Smooth muscle cell (in vitro differentiated cells): Measurements from ENCODE around the gene TCN1. TPM values are rescaled to one million over a fixed set of nuclear protein-coding genes. Genes with fewer than 3 reads are reported as not detected.
A peak's percentile ranks its signal among the peaks of the same experiment; 100 is the strongest.
"Not testable (repeated sequence)": the region's sequence is repeated elsewhere in the genome, so short reads cannot be mapped to it uniquely, and the experiment has no call there.

Source experiments
- DNase-seq: peaks from one replicate; lab custom pipeline; 2025; ENCODE audit not compliant: unreplicated experiment; lab: John Stamatoyannopoulos, UW
- H2AFZ ChIP-seq: fragments of 200-600 bp; sonication (generic); 2 replicates; pipeline ENCODE4 v1.6.0; 2016; ENCODE audit warnings: antibody characterized with exemption, low read depth, mild to moderate bottlenecking
- H3F3A ChIP-seq: fragments of 200-600 bp; sonication (generic); 2 replicates; pipeline ENCODE4 v1.6.0; 2017; ENCODE audit warnings: antibody characterized with exemption, low read depth
- H3K27ac ChIP-seq: fragments of 200-600 bp; sonication (generic); 2 replicates; pipeline ENCODE4 v1.5.1; 2016; ENCODE audit warnings: low read depth, mild to moderate bottlenecking
- H3K27me3 ChIP-seq: fragments of 200-600 bp; sonication (generic); 2 replicates; pipeline ENCODE4 v1.6.1; 2016; ENCODE audit warnings: low read depth, mild to moderate bottlenecking
- H3K36me3 ChIP-seq: fragments of 200-600 bp; sonication (generic); 2 replicates; pipeline ENCODE4 v1.5.1; 2016; ENCODE audit warnings: low read depth
- H3K4me1 ChIP-seq: fragments of 200-600 bp; sonication (generic); 2 replicates; pipeline ENCODE4 v1.5.1; 2016; ENCODE audit warnings: low read depth
- H3K4me2 ChIP-seq: fragments of 200-600 bp; sonication (generic); 2 replicates; pipeline ENCODE4 v1.6.0; 2016; ENCODE audit warnings: mild to moderate bottlenecking
- H3K4me3 ChIP-seq: fragments of 200-600 bp; sonication (generic); 2 replicates; pipeline ENCODE4 v1.5.1; 2016; ENCODE audit warnings: mild to moderate bottlenecking
- H3K79me2 ChIP-seq: fragments of 200-600 bp; sonication (generic); 2 replicates; pipeline ENCODE4 v1.6.0; 2016; ENCODE audit warnings: low read depth, mild to moderate bottlenecking
- H3K9ac ChIP-seq: fragments of 200-600 bp; sonication (generic); 2 replicates; pipeline ENCODE4 v1.6.0; 2016; ENCODE audit warnings: low read depth
- H3K9me3 ChIP-seq: fragments of 200-600 bp; sonication (generic); replicated peaks from 2 replicates; pipeline ENCODE4 v1.5.1; 2016; ENCODE audit warnings: low read depth
- H4K20me1 ChIP-seq: fragments of 200-600 bp; sonication (generic); 2 replicates; pipeline ENCODE4 v1.6.0; 2016; ENCODE audit warnings: low read depth
- CTCF ChIP-seq: fragments of 200-600 bp; sonication (generic); IDR thresholded peaks from 2 replicates; pipeline ENCODE4 v1.5.1; 2017; ENCODE audit warnings: borderline replicate concordance, mild to moderate bottlenecking, antibody characterized with exemption; ENCODE audit not compliant: insufficient read depth, poor library complexity, severe bottlenecking
- WGBS: methylation state at CpG from one replicate; pipeline ENCODE4 v1.1.7; 2016; ENCODE audit warnings: low lambda C conversion rate; 5-methylcytosine and 5-hydroxymethylcytosine counted together
- polyA plus RNA-seq: library from polyadenylated mRNA; unstranded; fragments of >200 nt; fragmentation: Nextera tagmentation; extraction: Ambion mirVana; gene quantifications from 2 replicates; pipeline ENCODE4 v1.2.1, GENCODE V29; 2016
- total RNA-seq: library from RNA; depleted of rRNA; stranded (reverse); fragments of >200 nt; gene quantifications from 2 replicates; pipeline ENCODE4 v1.2.3, GENCODE V29; 2014

TCN1 gene, protein sequence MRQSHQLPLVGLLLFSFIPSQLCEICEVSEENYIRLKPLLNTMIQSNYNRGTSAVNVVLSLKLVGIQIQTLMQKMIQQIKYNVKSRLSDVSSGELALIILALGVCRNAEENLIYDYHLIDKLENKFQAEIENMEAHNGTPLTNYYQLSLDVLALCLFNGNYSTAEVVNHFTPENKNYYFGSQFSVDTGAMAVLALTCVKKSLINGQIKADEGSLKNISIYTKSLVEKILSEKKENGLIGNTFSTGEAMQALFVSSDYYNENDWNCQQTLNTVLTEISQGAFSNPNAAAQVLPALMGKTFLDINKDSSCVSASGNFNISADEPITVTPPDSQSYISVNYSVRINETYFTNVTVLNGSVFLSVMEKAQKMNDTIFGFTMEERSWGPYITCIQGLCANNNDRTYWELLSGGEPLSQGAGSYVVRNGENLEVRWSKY
- total RNA-seq (4.3 and 11.1 TPM in 2 replicates), polyA plus RNA-seq (not detected in 2 replicates)

GRCh38 chr11:59866397-59866796, at the start of gene TCN1:
TCN1 (minus strand) TSS chr11:59866487; CDS start chr11:59866470, 17 bp downstream.
- H3K79me2 ChIP-seq, result no peaks in the 10 kb centered on the region
- no peak within 1 kb of the TSS for H3K4me3 ChIP-seq
- no peak within 1 kb of the TSS for H3K9ac ChIP-seq
- no peak for TF ChIP-seq CTCF
- H4K20me1 ChIP-seq, result no peaks in the 10 kb centered on the region
- no peaks in the 10 kb centered on the region for H3K36me3 ChIP-seq
- 84% methylated on average over 3 of the region's 3 CpGs for WGBS
- H3F3A ChIP-seq, result no peaks in the 10 kb centered on the region
- H3K9me3 ChIP-seq, result no peaks in the 10 kb centered on the region
- no peaks in the 10 kb centered on the region for H3K4me1 ChIP-seq
- H3K27me3 ChIP-seq, result no peaks in the 10 kb centered on the region
- H3K27ac ChIP-seq, result peak within 1 kb of the TSS; percentile 56
- no peak within 1 kb of the TSS for H2AFZ ChIP-seq
- H3K4me2 ChIP-seq, result no peak within 1 kb of the TSS
- no peak for DNase-seq

GRCh38 chr11:59903569-59903968, 37.3 kb upstream of the TCN1 start:
- not testable (repeated sequence) for H3K9me3 ChIP-seq, H3K9ac ChIP-seq, H3K79me2 ChIP-seq, H3K4me3 ChIP-seq, H3F3A ChIP-seq, DNase-seq, H2AFZ ChIP-seq, H4K20me1 ChIP-seq, H3K27me3 ChIP-seq, H3K27ac ChIP-seq, H3K36me3 ChIP-seq, H3K4me1 ChIP-seq, H3K4me2 ChIP-seq
- 88% methylated on average over 2 of the region's 2 CpGs for WGBS

DNA sequence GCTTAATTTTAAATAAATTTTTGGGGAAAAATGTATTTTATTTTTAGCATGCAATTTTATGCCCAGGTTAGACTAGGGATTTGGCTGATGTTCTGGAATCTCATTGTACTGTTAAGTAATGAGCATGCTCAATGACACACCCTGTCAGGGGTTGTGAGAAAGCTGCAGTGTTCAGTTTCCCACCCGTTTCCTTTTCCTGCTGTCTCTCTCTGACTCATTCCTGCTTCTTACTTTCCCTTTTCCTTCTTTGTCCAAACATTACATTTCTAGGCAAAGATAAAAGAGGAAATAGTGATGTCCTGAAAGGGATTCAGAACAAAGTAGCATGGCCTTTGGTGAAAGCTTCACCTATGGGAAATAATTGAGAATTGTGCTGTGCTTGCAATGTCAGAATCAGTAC, 35.0 kb upstream of the TCN1 start:
- H3K4me1 ChIP-seq, result no peaks in the 10 kb centered on the region
- H3K79me2 ChIP-seq, result no peaks in the 10 kb centered on the region
- H3K27ac ChIP-seq, result no peak overlapping the region
- no peaks in the 10 kb centered on the region for H3K27me3 ChIP-seq
- H3K9ac ChIP-seq, result no peak overlapping the region
- no peaks in the 10 kb centered on the region for H4K20me1 ChIP-seq
- WGBS, result 17% methylated on average over 1 of the region's 1 CpG
- DNase-seq, result no peak
- H2AFZ ChIP-seq, result peak overlapping the region; percentile 69
- H3F3A ChIP-seq, result no peaks in the 10 kb centered on the region
- no peak for TF ChIP-seq CTCF
- H3K36me3 ChIP-seq, result no peaks in the 10 kb centered on the region
- no peaks in the 10 kb centered on the region for H3K9me3 ChIP-seq
- H3K4me2 ChIP-seq, result no peak overlapping the region
- H3K4me3 ChIP-seq, result no peak overlapping the region

GRCh38 chr11:59900366-59901126, 34.3 kb upstream of the TCN1 start:
- Histone ChIP-seq H3K4me1 (no peaks in the 10 kb centered on the region), H3K4me2 (no peak overlapping the region), H2AFZ (no peak overlapping the region), H3K9me3 (no peaks in the 10 kb centered on the region), H3F3A (no peaks in the 10 kb centered on the region), H3K27ac (no peak overlapping the region), H4K20me1 (no peaks in the 10 kb centered on the region), H3K27me3 (no peaks in the 10 kb centered on the region), H3K4me3 (no peak overlapping the region), H3K36me3 (no peaks in the 10 kb centered on the region), H3K9ac (no peak overlapping the region), H3K79me2 (no peaks in the 10 kb centered on the region)
- no peak for TF ChIP-seq CTCF
- DNase-seq, result no peak
- WGBS, result 86% methylated on average over 6 of the region's 6 CpGs
